Left kidney (tissue), 2 donors: Measurements from ENCODE around the gene TAMALIN. TPM values are rescaled to one million over a fixed set of nuclear protein-coding genes. Genes with fewer than 3 reads are reported as not detected.

Source experiments
- DNase-seq: peaks from one replicate; pipeline ENCODE4 v3.0.0-alpha.2; 2013
- polyA plus RNA-seq: library from polyadenylated mRNA; unstranded; fragments of 120-200 nt; gene quantifications from one replicate; pipeline ENCODE4 v1.2.1, GENCODE V29; 2013; ENCODE audit not compliant: insufficient read length

TAMALIN gene
- polyA plus RNA-seq, 1 donor = 23.4 TPM

GRCh38 chr12:51980051-51980808, 26.5 kb upstream of the TAMALIN start:
- peak; percentile 76 for DNase-seq

DNA sequence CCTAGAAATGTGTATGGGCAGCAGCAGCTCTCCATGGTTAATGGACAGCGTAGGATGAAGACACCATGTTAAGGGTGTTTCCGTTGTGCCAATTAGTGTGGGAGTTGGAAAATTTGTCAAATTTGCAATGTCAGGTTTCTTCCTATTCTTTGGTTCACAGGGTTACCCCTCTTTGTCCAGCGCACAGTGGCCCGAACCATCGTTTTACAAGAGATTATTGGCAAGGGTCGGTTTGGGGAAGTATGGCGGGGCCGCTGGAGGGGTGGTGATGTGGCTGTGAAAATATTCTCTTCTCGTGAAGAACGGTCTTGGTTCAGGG, 26.0 kb upstream of the TAMALIN start:
- no peak for DNase-seq

GRCh38 chr12:51984657-51985056, 22.1 kb upstream of the TAMALIN start:
- no peak for DNase-seq

DNA sequence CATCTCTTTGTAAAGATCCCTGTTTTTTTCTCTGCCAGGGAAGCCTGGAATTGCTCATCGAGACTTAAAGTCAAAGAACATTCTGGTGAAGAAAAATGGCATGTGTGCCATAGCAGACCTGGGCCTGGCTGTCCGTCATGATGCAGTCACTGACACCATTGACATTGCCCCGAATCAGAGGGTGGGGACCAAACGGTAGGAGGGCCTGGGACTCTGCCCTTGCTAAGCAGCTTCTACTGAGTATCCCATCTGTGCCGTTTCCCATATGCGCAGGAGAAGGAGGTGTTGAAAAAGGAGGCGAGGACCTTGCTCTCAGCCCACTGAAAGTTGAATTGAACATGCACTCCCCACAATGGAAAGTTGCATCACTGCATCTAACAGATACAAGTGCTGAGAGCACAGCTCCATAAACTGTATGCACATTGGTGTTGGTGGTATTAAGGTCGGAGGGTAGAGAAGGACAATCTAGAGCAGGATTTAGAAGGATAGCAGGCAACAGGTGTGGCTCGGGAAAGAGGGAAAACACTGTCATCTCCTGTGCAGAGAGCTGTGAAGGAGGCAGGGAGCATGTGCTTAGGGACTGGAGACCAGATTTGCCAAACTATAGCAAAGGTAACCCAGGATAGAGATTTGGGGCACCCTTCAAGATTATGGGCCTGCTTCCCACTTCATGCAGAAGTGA, 21.5 kb upstream of the TAMALIN start:
- DNase-seq = no peak

DNA sequence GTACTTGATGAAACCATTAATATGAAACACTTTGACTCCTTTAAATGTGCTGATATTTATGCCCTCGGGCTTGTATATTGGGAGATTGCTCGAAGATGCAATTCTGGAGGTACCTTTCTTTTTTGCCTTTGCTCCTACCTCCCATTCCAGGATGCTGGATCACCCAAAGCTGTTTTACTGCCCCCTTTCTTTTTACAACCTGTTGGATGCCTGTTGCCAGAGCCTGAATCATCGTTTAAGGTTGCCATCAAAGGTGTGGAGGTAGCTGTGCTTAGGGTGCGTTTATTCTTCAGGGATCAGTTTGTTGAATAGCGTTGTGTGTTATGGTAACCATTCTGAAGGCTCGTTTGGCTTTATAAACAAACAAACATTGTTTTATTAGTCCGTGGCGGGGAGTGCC, 19.9 kb upstream of the TAMALIN start:
- DNase-seq = no peak

DNA sequence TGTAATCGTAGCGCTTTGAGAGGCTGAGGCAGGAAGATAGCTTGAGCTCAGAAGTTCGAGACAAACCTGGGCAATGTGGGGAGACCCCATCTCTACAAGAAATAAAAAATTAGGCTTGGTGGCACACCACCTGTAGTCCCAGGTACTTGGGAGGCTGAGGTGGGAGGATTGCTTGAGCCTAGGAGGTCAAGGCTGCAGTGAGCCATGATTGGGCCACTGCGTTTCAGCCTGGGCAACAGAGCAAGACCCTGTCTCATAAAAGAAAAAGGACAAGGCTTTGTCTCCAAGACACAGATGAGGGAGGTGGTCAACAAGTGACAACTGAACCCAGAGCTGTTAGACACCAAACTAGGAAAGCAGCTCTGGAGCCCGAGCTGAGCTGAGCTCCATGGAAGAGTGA, 14.5 kb upstream of the TAMALIN start:
- no peak for DNase-seq

DNA sequence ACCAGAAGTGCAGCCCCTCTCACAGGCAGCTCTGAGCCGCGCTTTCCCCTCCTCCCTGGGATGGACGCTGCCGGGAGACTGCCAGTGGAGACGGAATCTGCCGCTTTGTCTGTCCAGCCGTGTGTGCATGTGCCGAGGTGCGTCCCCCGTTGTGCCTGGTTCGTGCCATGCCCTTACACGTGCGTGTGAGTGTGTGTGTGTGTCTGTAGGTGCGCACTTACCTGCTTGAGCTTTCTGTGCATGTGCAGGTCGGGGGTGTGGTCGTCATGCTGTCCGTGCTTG, 12.3 kb upstream of the TAMALIN start:
- DNase-seq = no peak

- DNase-seq = no peak
Observed at GRCh38 chr12:51994959-51995358, 11.8 kb upstream of the TAMALIN start.

DNA sequence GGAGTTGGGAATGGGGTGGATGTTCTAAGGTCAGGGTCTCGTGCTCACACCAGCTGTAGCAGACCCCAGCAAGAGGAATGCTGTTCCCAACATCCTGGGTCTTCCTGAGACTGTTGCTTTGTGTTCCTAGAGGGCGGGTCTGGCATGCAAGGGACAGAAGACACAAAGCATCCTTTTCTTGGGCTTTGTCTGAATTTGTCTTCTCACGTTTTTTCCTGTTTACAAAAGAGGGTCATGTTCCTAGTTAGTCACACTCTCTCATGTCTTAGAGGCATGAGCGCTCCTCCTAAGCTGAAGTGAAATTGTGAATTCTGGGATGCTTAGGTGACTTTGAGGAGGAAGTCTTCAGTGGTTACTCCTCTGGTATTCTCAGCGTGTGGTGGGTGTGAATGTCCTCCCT, 9.6 kb upstream of the TAMALIN start:
- no peak for DNase-seq

- DNase-seq = no peak
Observed at GRCh38 chr12:52003016-52003550, 3.7 kb upstream of the TAMALIN start.

DNA sequence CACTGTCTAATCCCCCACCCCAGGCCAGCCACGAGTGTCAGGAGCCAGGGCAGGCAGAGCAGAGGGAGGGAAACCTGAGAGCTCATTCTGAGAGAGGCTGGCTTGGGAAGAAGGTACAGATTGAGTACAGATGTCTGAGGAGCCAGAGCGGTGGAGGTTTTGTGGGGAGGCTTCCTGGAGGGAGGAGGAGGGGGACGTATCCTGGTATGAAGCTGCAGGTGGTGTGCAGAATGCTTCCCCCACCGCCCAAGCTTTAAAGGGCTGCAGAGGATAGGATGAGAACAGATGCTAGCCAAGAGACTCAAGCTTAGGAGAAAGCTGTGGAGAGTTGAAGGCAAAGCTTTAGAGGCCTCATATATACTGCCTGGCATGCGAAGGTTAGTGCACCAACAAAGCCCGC, 3.2 kb upstream of the TAMALIN start:
- DNase-seq = no peak

DNA sequence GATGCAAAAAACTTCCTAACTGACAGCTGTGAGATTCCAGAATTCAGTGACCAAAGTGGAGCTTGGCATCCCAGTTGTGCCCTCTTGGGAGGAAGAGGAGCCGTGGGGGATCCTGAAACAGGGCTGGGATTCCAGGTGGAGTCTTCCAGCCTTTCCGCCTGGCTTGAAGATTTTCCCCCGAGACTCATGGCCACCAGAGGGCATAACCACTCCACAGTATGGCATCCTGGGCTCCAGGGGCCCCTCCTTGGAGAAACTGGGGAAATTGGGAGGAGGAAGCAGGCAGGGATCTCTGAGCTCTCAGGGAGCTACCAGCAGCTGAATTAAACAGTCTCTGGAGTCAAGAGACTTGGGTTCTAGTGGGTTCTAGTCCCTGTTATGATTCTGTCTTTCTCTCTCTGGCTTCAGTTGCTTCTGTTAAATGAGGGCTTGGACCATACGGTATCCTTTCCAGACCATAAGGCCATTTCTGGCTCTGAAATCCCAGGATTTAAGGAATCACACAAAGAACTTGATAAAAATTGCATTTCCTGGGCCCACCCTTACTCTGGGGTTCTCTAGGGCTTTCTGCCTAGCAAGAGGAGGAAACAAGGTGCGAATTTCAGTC, 2.6 kb upstream of the TAMALIN start:
- no peak for DNase-seq

DNA sequence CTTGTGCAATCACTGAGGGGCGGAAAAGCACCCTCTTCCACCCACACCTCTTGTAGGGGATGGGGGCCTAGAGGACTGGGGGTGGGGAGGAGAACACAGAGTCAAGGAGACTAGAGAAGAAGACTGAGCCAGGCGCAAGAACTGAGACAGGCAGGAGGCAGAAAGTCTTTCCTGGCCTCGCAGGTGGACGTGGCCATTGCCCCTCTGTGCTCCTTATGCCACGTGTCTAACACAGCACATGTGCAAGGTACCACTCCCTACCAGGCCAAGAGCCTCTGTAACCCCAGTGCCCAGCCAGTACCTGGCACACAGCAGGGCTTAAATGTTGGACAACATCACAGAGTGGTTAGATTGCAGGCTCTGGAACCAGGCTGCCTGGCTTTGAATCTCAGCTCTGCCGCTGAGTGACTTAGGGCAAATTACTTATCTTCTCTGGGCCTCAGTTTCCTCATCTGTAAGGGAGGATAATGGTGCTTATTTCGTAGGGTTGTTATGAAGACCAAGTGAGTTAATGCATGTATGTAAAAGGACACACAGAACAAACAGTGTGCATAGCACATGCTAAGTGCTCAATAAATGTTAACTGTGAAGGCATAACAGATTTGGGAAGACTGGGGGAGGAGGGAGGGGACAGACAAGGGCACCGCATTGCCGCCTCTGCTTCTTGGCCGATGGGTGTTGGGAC, 1.4 kb upstream of the TAMALIN start:
- no peak for DNase-seq

- no peak for DNase-seq
Observed at GRCh38 chr12:52005903-52006703, 643 bp upstream of the TAMALIN start.

DNA sequence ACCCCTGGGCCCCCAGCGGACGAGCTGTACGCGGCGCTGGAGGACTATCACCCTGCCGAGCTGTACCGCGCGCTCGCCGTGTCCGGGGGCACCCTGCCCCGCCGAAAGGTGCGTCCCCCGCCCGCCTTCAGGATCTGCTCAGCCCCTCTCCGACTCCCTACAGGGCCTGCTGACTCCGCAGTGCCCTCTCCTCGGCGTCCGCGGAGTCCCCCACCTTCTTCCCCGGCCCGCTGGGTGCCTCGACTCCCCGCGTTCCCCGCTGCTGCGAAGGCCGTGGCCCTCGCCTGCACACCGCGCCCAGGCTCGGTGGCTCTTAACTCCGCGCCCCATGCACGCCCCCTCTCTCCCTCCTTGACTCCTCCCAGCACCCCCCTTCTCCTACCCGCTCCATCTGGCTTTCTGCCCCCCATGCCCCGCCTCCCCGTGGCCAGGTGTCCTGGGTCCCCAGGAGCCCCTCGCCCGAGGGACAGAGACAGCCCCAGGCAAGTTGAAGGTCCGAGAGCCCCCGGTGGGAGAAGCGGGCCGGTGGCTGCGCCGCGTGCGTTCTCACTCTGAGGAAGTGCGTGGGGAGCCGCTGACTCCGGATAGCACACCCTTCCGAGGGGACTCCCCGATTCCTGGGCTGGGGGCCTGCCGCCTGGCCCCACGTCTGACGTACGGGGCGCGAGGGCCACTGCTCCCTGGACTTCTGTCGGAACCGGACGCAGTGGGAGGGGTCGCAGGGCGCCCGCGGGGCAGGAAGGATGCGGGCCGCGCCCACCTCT, 594 bp downstream of the TAMALIN start:
- no peak for DNase-seq

GRCh38 chr12:52007982-52008510, 1.3 kb downstream of the TAMALIN start:
- no peak for DNase-seq

DNA sequence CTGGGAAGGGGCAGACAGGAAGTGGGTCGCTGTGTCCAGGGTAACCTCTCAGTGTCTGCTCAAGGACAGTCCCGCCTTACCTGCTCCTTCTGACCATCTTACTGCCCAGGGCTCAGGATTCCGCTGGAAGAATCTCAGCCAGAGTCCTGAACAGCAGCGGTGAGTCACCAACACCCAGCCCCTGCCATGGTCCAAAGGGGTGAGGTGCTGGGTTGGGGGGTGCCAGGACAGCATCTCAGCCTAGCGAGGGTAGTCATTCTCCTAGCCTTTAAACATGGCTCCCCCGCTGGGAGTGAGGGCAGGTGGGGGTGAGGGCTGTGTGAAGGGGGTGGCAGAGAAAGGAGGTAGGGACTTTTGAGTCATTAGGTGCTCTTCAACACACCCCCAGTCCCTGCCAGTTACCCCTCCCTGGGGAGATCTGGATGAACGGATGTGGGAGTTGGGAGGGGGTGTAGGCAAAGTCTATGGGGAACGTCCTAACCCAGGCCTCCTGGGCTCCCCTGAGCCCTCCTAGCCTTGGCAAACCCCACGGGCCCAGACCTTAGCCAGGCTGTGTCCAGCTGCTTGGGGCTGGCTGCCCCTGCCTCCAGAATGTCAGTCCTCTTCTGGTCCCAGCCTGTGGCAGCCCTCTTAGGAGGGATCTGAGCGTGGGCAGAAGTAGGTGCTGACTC, 2.5 kb downstream of the TAMALIN start:
- DNase-seq = no peak

DNA sequence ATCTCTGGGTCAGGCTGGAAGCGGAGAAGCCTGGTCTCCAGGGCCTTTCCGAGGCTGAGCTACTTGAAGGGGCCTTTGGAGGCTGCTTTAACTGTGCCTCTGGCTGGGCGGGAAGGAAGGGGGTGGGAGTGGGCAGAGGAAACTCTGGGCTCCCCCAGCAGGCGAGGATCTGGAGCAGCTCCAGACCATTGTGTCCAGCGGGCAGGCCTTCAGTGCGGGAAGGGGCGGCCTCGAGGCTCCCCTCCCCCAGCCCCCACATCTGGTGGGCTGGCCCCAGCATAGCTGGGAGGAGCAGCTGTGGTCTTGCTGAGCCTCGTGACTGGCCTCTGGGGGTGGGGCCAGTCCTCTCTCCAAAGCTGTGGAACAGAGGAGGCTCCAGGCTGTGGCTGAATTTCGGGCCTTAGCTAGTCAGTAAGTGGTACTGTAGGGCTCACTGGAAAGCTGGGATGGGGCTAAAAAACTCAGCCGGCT, 3.4 kb downstream of the TAMALIN start:
- peak; percentile 89 for DNase-seq

GRCh38 chr12:52010692-52011601, 4.2 kb downstream of the TAMALIN start:
- DNase-seq = no peak
